Stimulated activated CD8-positive, alpha-beta memory T cell treated with anti-CD3 and anti-CD28 coated beads, Interleukin-7, amount 100 ng/mL, for 24 hours (primary cell): ENCODE results near the gene FOXD4.
"Not testable (repeated sequence)": the region's sequence is repeated elsewhere in the genome, so short reads cannot be mapped to it uniquely, and the experiment has no call there.

Source experiments
- DNase-seq: peaks from one replicate; pipeline ENCODE4 v3.0.0-alpha.2; 2020; ENCODE audit warnings: low read depth

The FOXD4 gene

DNA sequence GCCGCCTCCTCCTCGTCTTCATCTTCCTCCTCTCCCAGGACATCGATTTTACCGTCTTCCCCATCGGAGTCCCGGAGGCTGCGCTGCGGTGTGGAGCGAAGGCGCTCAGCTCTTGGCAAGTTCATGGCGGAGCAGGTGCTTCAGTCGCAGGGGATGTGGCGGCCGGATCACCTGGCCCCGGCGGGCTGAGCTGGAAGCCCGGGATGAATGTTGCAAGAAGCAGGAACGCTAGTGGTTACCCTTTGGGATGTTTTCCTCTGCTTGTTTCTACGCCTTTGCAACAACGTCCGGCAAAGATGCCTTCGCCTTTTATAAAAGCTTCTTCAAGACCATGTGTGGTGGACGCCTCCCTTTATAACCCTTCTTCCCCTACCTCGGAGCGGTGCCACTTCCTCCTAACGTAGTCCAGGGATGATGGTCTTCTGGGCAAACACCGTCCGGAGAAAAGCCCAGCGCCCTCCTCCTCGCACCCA is at the start of gene FOXD4:
FOXD4 (minus strand) TSS at position 423 of the 473 bp plus-strand sequence; CDS start at position 125, 298 bp downstream.
- not testable (repeated sequence) for DNase-seq

DNA sequence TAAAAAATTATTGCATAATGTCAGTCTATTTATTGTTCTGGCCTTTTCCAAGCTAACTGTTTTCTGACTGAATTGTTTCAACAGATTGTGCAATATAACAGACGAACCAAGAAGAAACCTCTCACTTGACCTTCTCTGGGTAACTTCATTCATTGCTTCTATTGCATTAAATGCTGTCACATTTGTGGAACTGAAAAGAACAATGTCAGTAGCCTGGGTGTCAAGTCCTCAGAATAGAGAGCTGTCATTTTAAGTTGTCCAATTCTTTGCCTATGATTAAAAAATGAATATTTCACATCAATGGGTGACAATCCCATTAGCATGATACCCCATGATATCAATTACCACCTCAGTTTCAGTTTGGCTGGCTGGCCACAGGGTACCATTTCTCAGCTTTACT is 41.7 kb upstream of the FOXD4 start:
- not testable (repeated sequence) for DNase-seq

DNA sequence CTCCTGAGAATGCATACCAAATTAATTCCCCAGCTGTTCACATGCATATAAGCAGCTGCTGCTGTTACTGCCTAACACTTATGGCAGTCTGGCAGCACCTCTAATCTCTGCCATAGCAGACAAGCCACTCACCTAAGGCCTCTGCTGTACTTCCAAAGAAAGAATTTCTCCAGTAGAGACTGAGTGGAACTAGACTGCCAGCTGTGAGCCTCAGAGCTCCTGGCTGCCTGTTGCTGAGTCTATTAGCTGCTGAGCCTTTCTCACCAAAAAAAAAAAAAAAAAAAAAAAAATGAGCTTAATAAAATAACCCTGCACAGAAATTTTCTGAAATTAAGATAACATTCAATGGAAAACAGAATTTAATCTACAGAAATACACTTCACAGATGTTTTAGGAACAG is 33.0 kb upstream of the FOXD4 start:
- not testable (repeated sequence) for DNase-seq

DNA sequence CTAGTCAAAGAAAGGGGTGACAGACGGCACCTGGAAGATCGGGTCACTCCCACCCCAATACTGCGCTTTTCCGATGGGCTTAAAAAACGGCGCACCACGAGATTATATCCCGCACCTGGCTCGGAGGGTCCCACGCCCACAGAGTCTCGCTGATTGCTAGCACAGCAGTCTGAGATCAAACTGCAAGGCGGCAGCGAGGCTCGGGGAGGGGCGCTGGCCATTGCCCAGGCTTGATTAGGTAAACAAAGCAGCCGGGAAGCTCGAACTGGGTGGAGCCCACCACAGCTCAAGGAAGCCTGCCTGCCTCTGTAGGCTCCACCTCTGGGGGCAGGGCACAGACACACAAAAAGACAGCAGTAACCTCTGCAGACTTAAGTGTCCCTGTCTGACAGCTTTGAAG is 21.7 kb upstream of the FOXD4 start:
- DNase-seq: not testable (repeated sequence)

DNA sequence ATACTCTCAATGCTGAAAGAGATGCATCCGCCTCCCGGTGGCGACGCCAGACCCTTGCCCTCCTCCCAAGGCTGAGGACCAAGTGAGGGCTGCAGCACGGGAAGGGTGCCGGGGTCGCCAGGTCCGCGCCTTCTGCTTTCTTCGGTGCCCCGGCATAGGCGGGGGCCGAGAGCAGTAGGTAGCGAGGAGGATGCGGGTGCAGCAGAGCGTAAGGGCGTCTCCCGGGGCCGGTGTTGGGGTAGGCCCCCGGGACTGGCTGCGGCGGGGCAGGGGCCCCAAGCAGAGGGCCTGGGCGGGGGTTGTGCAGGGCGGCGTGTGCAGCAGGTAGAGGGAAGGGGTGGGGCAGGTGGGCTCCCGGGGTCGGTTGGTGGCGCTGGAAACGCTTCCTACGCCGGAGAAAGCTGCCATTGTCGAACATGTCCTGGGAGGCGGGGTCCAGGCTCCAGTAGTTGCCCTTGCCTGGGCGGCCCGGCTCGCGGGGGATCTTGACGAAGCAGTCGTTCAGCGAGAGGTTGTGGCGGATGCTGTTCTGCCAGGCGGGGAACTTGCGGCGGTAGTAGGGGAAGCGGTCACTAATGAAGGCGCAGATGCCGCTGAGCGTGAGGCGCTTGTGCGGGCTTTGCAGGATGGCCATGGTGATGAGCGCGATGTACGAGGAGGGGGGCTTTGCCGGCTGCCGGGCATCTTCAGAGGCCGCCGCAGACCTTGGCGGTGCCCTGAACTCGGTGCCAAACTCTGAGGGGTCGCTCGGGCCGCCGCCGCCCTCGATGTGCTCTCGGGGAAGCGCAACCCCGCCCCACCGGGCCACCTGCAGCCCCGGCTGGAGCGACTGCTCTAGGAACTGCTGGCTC is 848 bp downstream of the FOXD4 start:
- not testable (repeated sequence) for DNase-seq

DNA sequence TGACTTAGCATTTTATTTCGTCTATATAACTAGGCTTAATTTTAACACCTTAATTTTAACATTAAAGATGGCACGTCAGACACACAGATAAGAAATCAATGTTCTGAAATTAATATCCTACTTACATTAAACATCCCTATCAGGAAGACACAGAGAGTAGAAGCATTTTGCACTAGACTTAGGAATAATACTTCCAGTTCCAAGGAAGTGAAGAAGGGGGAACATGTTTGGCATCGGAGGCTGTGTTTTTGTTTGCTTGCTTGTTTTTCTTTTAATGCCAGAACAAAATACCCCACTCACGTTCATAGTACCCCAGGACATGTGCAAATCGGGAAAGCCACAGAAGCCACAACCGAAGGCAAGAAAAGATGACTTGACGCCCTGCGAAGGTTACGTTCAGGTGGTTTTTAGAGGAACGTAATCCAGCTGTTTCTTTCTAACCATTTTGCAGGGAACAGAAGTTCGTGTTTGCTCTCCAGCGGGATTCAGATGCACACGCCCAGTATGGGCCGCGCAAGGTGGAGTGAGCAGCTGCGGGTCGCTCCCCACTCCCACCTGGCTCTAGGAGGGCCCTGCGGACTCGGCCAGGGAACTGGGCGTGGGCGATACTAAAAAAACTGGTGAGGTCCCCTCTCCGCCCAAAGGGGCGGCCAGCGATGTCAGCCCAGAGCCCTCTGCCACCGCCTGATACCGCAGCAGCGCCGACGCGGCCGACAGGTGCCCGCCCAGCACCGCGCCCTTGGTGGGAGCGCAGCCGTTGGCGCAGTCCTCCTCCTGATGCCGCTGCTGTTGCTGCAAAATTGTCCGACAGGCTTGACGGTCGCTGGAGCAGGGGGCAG is 1.8 kb downstream of the FOXD4 start:
- DNase-seq: not testable (repeated sequence)

DNA sequence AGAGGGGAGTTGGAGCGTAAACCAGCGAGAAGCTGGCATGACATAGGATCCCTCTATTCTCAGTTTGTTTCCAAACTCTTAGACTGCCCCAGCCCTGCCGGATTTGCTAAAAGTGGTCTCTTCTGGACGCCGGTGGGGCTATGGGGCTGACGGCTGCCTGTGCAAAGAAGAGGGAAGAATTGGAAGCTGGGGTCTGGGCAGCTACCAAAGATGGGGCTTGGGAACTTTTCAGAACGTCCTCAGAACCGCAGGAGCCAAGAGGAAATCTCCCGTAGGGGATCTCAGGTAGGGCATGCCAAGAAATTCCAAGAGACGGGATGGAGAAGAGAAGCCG is 3.1 kb downstream of the FOXD4 start:
- not testable (repeated sequence) for DNase-seq

DNA sequence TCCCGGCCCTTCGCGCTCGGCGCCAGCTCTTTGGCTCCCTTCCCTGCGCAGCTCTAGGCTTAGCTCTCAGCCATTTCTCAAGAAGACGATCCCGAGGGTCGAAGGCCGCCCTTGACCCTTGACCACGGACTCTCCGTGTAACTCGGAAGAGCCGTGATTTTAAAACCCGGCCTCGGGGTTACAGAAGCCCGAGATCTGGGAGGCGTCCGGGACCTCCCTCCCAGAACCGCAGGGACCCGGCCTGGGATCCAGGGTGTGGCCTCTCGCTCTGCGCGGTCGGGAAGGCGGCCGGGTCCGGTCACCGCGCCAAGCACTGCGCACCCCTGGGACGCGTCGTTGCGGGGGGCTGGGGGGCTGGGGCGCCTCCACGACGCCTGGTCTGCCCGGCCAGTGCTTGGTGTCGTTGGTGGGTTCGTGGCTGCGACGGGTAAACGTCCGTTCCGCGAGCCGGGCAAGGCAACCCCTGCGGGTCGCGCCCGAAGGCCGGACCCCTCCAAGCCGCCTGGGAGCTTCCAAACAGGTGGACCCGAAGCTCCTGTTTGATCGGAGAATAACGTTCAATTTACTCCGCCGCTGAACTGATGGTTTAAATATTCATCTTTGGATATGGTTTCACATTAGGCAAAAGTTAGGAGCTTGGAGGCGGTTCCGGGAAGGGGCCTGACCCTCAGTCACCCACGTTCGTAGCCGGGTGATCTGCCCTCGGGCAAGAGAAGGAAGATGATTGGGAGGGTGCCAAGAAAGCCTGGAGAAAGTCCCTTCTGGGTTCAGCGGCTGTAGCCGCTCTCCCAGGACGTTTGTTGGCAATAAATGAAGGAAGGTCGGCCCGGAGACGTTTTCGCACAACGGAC is 3.7 kb downstream of the FOXD4 start:
- DNase-seq: not testable (repeated sequence)

DNA sequence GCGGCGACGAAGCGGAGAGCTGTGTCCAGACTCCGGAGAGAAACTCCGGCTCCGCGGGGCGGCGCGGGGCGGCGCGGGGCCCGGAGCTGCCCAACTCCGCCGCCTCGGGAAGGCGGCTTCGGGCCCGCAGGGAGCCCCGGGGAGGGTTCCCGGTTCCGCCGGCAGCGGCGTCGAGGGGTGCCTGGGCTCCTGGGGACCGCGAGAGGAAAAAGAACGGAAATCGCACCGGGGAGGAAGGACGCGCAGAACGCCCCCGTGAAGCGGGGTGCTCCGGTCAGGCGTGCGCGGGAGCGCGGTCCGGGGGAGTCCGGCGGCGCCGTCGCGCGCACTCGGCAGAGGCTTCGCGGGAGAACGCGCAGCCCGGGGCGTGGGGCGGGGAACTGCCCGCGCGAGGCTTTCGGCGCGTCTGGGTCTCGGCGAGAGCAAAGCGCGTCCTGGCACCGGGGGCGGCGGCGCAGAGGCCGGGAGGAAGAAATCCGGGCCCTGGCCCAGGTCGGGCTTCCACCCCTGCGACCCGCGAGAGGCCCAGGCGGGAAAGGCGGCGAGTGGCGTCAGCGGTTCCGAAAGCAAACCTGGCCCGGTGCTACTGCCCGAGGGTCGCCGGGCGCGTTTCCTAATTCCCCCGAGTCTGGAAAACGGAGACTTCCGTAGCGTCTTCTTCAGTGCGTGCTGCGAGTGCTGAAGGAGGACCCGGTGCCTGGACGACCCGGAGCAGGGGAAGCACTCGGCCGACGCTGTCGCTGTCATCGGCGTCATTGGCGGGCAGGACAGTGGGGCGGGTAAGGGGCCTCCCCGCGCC is 4.5 kb downstream of the FOXD4 start:
- not testable (repeated sequence) for DNase-seq

DNA sequence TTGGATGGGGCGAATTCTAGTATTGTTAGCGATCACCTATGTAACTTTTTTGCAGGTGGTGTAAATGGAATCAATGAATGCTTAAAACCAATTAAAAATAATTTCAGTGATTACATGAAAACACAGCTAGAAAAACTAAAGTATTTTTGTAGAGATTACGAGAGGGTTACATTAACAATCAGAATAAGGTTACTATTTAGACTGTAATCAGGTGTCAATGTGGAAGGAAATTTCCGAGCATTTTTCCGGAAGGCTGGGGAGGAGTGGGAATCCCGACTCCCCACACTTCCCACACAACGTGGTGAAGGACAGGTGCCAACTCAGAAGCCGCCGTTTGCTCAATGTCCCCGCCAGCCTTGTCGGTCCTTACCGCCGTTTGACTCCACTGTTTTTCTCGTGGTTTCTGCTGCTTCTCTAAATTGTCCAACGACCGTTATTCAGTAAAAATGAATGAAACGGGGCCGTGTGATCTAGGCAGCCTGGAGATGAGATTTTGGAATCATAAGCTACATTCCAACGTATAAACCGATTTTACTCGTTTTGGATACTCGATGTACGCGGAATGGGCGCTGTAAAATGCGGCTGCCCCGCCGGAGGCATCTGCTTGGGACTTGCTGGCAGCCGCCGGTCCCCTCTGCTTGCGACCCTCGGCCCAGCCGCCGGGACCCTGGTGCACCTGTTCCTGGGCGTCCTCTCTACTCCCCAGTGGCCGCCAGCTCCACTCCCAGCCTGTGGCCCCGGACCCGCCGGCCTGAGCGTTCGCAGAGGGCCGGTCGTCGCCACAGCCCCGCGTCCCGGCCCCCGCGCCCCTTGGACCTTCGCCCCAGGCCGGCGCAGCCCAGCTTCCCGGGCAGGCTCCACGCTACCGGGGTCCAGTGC is 5.4 kb downstream of the FOXD4 start:
- not testable (repeated sequence) for DNase-seq

DNA sequence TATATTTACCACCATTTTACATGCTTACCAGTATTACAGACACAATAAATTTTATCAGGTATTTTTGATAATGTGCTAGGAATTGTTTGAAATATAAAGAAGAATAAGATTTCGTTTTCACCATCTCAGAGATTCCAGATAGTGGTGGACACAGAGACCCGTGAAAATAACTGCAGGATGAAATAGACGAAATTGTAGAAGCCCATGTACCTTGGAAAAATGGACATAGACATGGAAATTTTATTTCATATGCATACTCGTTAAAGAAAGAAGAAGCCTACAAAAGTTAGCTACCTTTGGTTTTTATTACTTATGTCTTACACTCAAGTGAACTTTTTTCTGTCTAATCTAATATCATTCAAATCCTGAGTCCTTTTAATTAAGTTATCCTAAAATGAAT is 7.5 kb downstream of the FOXD4 start:
- not testable (repeated sequence) for DNase-seq

DNA sequence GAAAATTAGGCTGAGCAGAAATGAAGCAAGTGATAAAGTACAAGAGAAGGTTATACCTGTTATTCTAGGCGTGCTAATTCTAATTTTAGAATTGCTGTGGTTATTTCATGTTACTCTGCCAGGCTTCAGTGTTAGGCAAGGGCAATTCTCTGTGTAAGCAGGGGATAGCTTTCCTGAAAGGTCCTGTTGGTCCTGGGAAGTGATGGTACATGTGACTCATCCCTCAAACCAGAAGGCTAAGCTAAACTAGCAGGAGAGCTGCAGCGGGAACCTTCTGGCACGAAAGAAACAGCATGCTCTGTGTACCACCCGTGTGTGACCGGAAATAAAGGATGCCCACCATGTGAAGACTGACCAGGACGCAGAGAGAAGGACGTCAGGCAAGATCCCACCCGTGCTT is 8.7 kb downstream of the FOXD4 start:
- not testable (repeated sequence) for DNase-seq

DNA sequence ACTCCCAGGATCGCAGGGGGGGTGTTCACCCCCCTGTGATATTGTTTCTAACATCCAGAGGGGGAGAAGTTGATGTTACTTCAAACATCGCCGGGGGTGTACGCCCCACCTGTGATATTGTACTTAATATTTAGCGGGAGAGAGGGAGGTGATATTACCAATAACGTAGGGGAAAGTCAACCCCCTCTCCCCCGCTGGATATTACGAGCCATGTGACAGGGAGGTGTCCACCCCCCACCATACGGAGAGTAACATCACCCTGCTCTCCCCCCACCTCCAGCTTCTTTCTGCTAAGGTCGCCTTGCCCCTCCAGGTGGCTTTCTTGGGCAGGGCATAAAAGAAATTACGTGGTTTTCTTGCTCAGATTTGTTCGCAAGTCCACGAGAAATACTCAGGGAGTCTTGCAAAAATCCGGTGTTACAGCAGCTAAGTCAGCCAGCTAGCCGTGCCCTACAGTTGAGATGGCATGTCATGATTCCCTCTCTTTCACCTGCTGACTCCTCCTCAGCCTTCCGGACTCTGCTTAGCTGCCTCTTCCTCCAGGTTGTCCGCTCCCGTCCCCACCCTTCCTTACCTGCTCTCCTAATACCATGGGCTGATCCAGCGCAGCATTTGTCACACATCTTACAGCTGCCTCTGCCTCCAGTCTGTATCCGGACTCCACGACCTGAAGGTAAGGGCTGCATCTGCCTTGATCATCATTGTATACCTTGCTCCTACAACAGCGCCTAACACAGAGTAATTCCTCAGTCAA is 9.3 kb downstream of the FOXD4 start:
- DNase-seq: not testable (repeated sequence)

DNA sequence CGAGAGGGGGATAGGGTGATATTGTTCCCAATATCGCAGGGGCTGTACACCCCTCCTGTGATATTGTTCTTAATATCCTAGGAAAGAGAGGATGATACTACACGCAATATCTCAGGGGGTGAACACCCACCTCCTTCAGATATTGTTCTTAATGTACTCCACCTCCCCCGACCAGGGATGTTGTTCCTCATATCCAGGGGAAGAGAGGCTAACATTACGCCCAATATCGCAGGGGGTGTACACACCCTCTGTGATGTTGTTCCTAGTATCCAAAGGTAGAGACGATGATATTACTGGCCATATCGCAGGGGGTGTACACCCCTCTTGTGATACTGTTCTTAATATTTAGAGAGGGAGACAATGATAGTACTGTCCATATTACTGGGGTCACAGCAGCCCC is 12.2 kb downstream of the FOXD4 start:
- DNase-seq: not testable (repeated sequence)

DNA sequence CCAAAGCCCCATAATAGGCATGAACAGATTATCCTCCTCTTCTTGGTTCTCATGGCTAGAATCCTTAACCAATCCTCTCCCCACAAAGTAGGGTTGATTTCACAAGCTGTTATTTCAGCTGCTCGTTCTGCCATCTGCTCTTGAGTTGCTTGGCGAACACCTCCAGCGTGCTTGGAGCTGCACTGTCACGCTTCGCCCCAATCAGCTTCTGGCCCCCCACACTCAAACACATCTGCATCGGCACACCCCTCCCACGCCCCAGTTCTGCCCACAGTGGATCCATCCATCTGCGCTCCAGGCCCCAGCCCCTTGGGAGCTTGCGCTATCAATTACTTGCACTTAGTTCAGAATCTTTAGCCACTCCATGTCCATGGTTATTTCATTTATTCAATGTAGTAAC is 17.8 kb downstream of the FOXD4 start:
- not testable (repeated sequence) for DNase-seq

DNA sequence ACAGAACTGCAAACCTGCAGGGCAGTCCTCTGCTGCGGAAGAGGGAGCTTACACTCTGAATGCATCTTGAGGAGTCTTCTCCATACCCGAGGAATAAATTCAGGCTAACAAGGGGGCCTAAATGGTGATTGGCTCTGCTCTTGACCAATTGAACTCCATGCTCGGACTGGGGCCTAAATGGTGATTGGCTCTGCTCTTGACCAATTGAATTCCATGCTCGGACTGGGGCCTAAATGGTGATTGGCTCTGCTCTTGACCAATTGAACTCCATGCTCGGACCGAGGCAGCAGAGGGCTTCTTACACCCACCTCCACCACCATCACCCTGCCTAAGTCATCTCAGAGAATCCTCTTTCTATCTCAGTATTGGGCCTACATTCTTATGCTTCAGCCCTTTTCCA is 18.4 kb downstream of the FOXD4 start:
- not testable (repeated sequence) for DNase-seq

DNA sequence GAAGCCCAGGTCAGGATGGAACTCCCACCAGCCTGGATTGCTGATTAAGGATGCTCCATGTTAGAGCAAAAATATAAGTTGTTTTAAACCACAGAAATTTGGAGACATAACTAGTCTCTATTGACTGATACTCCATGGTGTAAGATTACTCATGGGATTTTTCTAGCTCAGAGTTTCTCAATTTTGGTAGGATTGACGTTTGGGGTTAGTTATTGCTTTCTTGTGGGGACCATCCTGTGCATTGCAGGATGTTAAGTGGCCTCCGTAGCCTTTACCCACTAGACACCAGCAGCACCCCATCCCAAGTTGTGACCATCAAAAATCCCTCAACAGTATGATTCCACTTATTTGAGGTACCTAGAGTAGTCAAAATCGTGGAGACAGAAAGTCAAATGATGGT is 19.4 kb downstream of the FOXD4 start:
- not testable (repeated sequence) for DNase-seq

DNA sequence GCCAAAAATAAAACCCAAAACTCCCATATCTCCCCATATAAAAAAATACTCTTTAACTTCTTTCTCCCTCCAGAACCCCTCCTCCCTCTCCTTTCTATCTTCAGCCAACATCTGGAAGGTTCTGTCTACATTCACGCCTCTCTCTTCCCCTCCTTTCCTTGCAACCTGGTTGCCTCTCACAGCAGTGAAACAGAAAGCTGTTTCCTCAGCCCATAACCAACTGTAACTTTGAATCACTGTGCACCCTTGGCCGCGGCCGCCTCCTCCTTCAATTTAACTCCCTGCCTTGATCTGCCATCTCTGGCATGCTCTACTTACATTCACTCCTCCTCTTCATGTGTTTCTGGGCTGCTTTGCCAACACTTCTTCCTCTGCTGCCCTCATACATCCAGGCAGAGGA is 23.2 kb downstream of the FOXD4 start:
- not testable (repeated sequence) for DNase-seq

DNA sequence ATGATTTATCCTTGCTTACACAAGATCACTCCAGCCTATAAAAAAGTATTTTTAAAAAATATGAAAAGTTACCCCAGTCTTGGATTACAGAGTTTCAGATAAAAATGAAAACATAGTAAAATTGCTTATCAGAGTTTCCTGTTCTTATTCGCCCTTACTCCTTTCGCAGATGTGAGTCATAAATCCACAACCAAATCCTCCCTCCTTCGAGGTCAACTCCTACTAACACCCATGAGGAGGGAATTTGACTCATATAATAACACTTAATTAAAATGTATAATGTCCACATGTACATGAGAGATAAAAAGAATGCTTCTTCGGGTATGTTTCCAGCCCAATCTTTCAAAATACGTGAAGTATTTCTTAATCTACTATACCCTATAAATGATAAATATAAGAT is 23.9 kb downstream of the FOXD4 start:
- not testable (repeated sequence) for DNase-seq
